Mesendoderm (in vitro differentiated cells): Measurements from ENCODE around the gene MFNG.

Experiments used
- DNase-seq: peaks from one replicate; pipeline ENCODE4 v3.0.0; 2013
- H2AK5ac ChIP-seq: 2 replicates; pipeline ENCODE4 v1.6.1; 2013; ENCODE audit warnings: low read length, inconsistent platforms
- H2BK120ac ChIP-seq: 2 replicates; pipeline ENCODE4 v1.6.1; 2013; ENCODE audit warnings: low read depth, mild to moderate bottlenecking, low read length, moderate library complexity, mixed read lengths
- H2BK15ac ChIP-seq: replicated peaks from 2 replicates; pipeline ENCODE4 v1.6.1; 2013; ENCODE audit warnings: low read depth, mild to moderate bottlenecking, moderate library complexity
- H2BK5ac ChIP-seq: 2 replicates; pipeline ENCODE4 v1.6.1; 2013; ENCODE audit warnings: low read length, inconsistent platforms
- H3K18ac ChIP-seq: 2 replicates; pipeline ENCODE4 v1.6.1; 2013; ENCODE audit warnings: mild to moderate bottlenecking, low read length, mixed read lengths
- H3K23ac ChIP-seq: one replicate; pipeline ENCODE4 v1.6.1; 2013; ENCODE audit warnings: low read length
- H3K27ac ChIP-seq: 2 replicates; pipeline ENCODE4 v1.5.1; 2013; ENCODE audit warnings: low read depth, mild to moderate bottlenecking, inconsistent platforms, low read length, moderate library complexity
- H3K27me3 ChIP-seq: 2 replicates; pipeline ENCODE4 v1.6.1; 2013; ENCODE audit warnings: low read length, control low read depth, mild to moderate bottlenecking, inconsistent platforms; ENCODE audit not compliant: insufficient read depth, poor library complexity
- H3K36me3 ChIP-seq: 2 replicates; pipeline ENCODE4 v1.6.1; 2013; ENCODE audit warnings: low read length, inconsistent platforms; ENCODE audit not compliant: control insufficient read depth, insufficient read depth
- H3K4ac ChIP-seq: one replicate; pipeline ENCODE4 v1.6.1; 2013; ENCODE audit warnings: low read depth, mild to moderate bottlenecking, low read length, moderate library complexity
- H3K4me1 ChIP-seq: 2 replicates; pipeline ENCODE4 v1.6.1; 2013; ENCODE audit warnings: low read depth, low read length, inconsistent platforms; ENCODE audit not compliant: control insufficient read depth
- H3K4me2 ChIP-seq: 2 replicates; pipeline ENCODE4 v1.6.1; 2013; ENCODE audit warnings: low read length
- H3K4me3 ChIP-seq: 2 replicates; pipeline ENCODE4 v1.5.1; 2013; ENCODE audit warnings: mild to moderate bottlenecking, low read length
- H3K56ac ChIP-seq: one replicate; pipeline ENCODE4 v1.6.1; 2013; ENCODE audit warnings: low read length
- H3K79me1 ChIP-seq: 2 replicates; pipeline ENCODE4 v1.6.1; 2013; ENCODE audit warnings: low read length, inconsistent platforms
- H3K79me2 ChIP-seq: 2 replicates; pipeline ENCODE4 v1.6.1; 2013; ENCODE audit warnings: mild to moderate bottlenecking, low read length; ENCODE audit not compliant: control insufficient read depth, insufficient read depth
- H3K9ac ChIP-seq: 2 replicates; pipeline ENCODE4 v1.6.1; 2013; ENCODE audit warnings: low read length, inconsistent platforms
- H4K5ac ChIP-seq: one replicate; pipeline ENCODE4 v1.6.1; 2013; ENCODE audit warnings: low read length
- H4K8ac ChIP-seq: one replicate; pipeline ENCODE4 v1.6.1; 2013; ENCODE audit warnings: low read depth, mild to moderate bottlenecking, control low read depth, low read length, moderate library complexity
- WGBS: extraction: QIAGEN DNeasy Blood & Tissue Kit; methylation state at CpG from one replicate; pipeline ENCODE4 v1.1.7; 2013; ENCODE audit warnings: low lambda C conversion rate, missing lambda C conversion rate; ENCODE audit not compliant: insufficient coverage; ENCODE audit errors: extremely low coverage; 5-methylcytosine and 5-hydroxymethylcytosine counted together

MFNG gene

GRCh38 chr22:37510091-37510490 lies 23.9 kb upstream of the MFNG start:
- Histone ChIP-seq H3K27ac (no peak overlapping the region), H3K4me2 (no peak overlapping the region), H3K56ac (no peak overlapping the region), H2BK15ac (no peak overlapping the region), H4K5ac (no peak overlapping the region), H3K79me1 (no peaks in the 10 kb centered on the region), H3K9ac (no peak overlapping the region), H3K4ac (no peak overlapping the region), H3K23ac (no peak overlapping the region), H2BK120ac (no peak overlapping the region), H3K4me1 (peaks cover 2% of the 10 kb centered on the region), H3K4me3 (no peak overlapping the region), H3K27me3 (no peaks in the 10 kb centered on the region), H3K36me3 (no peaks in the 10 kb centered on the region), H2AK5ac (no peak overlapping the region), H3K18ac (no peak overlapping the region), H4K8ac (no peak overlapping the region), H2BK5ac (no peak overlapping the region), H3K79me2 (no peaks in the 10 kb centered on the region)
- DNase-seq = no peak
- no CpG with 5 or more reads among the region's 10 CpGs for WGBS

DNA sequence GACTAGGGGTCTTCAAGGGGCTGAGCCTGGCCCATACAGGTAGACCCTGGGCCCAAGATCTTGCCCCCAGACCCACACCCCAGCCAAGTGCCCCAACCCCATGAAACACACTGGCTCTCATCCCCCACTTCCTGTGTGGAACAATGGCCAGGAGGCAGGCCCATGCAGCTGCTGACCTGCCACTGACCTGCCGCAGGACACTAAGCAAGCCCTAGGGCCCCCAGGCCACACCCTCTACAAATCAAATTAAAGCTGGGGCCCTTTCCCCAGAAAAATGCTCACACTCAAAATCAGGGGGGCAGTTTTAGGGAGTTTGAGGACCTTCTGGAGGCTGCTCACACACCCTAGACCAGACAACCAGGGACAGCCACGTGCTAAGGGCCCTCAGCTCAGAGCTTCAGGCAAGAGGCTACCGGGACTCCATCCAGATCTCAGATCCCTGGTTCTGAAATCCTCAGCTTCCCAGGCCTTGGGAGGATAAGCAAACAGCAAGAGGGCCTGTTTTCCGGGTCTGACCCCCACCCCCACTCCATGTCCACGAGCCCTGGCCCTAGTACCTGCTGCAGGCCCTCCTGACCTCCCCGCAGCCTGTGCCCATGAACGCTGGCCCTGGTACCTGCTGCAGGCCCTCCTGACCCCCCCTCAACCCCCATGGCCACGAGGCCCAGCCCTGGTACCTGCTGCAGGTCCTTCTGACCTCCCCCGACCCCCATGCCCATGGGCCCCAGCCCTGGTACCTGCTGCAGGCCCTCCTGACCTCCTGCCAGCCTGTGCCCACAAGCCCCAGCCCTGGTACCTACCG lies 23.1 kb upstream of the MFNG start:
- H3K4me3 ChIP-seq = no peak overlapping the region
- no peak overlapping the region for H4K8ac ChIP-seq
- H2BK15ac ChIP-seq = no peak overlapping the region
- no peaks in the 10 kb centered on the region for H3K79me1 ChIP-seq
- no peak overlapping the region for H4K5ac ChIP-seq
- peaks cover 2% of the 10 kb centered on the region for H3K4me1 ChIP-seq
- H3K4me2 ChIP-seq = no peak overlapping the region
- H3K56ac ChIP-seq = no peak overlapping the region
- no CpG with 5 or more reads among the region's 10 CpGs for WGBS
- H2BK5ac ChIP-seq = no peak overlapping the region
- H2AK5ac ChIP-seq = no peak overlapping the region
- no peak overlapping the region for H3K18ac ChIP-seq
- H3K27me3 ChIP-seq = no peaks in the 10 kb centered on the region
- H3K4ac ChIP-seq = no peak overlapping the region
- no peak for DNase-seq
- H3K23ac ChIP-seq = no peak overlapping the region
- H2BK120ac ChIP-seq = no peak overlapping the region
- H3K9ac ChIP-seq = no peak overlapping the region
- H3K27ac ChIP-seq = no peak overlapping the region
- H3K36me3 ChIP-seq = no peaks in the 10 kb centered on the region
- H3K79me2 ChIP-seq = no peaks in the 10 kb centered on the region

DNA sequence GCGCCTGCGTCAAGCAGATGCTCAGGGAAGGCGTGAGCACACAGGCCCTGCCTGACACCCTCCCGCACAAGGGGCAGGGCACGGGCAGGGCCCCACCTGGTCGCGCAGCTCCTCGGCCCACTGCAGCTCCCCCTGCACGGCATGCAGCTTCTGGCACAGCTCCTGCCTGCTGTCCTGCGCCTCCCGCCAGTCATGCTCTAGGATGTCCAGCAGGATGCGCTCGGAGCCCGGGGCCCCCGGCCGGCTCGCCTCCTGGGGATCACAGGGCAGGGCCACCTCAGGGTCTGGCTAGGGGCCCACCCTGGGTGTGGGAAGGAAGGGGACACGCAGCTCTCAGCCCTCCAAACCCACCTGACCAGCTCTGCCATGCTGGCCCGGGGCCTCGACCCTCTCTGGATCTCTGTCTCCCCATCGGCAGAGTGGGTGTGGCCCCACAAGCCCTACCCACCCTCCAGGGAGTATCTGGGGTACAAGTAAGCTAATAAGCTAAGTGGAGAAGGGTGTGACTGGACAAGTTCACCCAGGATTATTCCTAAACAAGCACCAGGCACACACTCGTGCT lies 22.3 kb upstream of the MFNG start:
- no peak overlapping the region for H3K4me3 ChIP-seq
- H2AK5ac ChIP-seq = no peak overlapping the region
- no peak for DNase-seq
- H4K8ac ChIP-seq = no peak overlapping the region
- peaks cover 2% of the 10 kb centered on the region for H3K4me1 ChIP-seq
- no peaks in the 10 kb centered on the region for H3K27me3 ChIP-seq
- no peak overlapping the region for H3K9ac ChIP-seq
- H3K18ac ChIP-seq = no peak overlapping the region
- no peak overlapping the region for H3K23ac ChIP-seq
- no peaks in the 10 kb centered on the region for H3K79me2 ChIP-seq
- H3K4ac ChIP-seq = no peak overlapping the region
- H2BK5ac ChIP-seq = no peak overlapping the region
- H3K27ac ChIP-seq = no peak overlapping the region
- no peak overlapping the region for H2BK15ac ChIP-seq
- H3K56ac ChIP-seq = no peak overlapping the region
- no peak overlapping the region for H3K4me2 ChIP-seq
- no peaks in the 10 kb centered on the region for H3K36me3 ChIP-seq
- no peaks in the 10 kb centered on the region for H3K79me1 ChIP-seq
- no peak overlapping the region for H4K5ac ChIP-seq
- no CpG with 5 or more reads among the region's 22 CpGs for WGBS
- H2BK120ac ChIP-seq = no peak overlapping the region

DNA sequence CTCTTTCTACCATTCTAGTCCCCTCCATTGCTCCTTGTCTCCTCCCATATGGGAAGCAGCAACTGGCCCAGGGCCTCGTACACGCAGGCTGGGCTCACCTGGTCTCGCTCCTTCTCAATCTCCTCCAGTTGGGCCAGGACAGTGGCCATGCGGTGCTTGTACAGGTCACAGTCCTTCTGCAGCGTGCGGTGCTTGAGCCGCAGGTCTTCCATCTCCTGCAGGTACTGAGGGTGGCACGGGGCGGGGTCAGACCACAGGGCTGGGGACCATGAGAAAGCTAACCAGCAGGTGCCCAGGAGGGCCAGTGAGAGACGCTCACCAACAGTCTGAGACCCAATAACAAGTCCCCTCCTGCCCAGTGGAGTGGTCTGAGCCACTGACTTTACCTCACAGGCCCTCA lies 21.5 kb upstream of the MFNG start:
- WGBS = no CpG with 5 or more reads among the region's 10 CpGs
- Histone ChIP-seq H3K36me3 (no peaks in the 10 kb centered on the region), H4K5ac (no peak overlapping the region), H3K18ac (no peak overlapping the region), H3K4me2 (no peak overlapping the region), H3K9ac (no peak overlapping the region), H3K79me2 (no peaks in the 10 kb centered on the region), H3K79me1 (no peaks in the 10 kb centered on the region), H3K4me3 (no peak overlapping the region), H3K4me1 (peaks cover 2% of the 10 kb centered on the region), H2BK15ac (no peak overlapping the region), H2BK120ac (no peak overlapping the region), H3K27ac (no peak overlapping the region), H4K8ac (no peak overlapping the region), H3K56ac (no peak overlapping the region), H3K27me3 (no peaks in the 10 kb centered on the region), H2BK5ac (no peak overlapping the region), H2AK5ac (no peak overlapping the region), H3K4ac (no peak overlapping the region), H3K23ac (no peak overlapping the region)
- DNase-seq = no peak

- no peaks in the 10 kb centered on the region for H3K79me2 ChIP-seq
- no peak overlapping the region for H3K4me3 ChIP-seq
- no peak overlapping the region for H3K23ac ChIP-seq
- no peaks in the 10 kb centered on the region for H3K27me3 ChIP-seq
- H3K79me1 ChIP-seq = no peaks in the 10 kb centered on the region
- H3K27ac ChIP-seq = no peak overlapping the region
- no peak overlapping the region for H2AK5ac ChIP-seq
- no peak overlapping the region for H2BK5ac ChIP-seq
- no peak overlapping the region for H3K9ac ChIP-seq
- no CpG with 5 or more reads among the region's 14 CpGs for WGBS
- no peak overlapping the region for H4K5ac ChIP-seq
- H3K56ac ChIP-seq = no peak overlapping the region
- H4K8ac ChIP-seq = no peak overlapping the region
- no peak for DNase-seq
- peaks cover 13% of the 10 kb centered on the region for H3K4me1 ChIP-seq
- no peak overlapping the region for H3K18ac ChIP-seq
- H2BK15ac ChIP-seq = no peak overlapping the region
- H2BK120ac ChIP-seq = no peak overlapping the region
- H3K4me2 ChIP-seq = no peak overlapping the region
- no peaks in the 10 kb centered on the region for H3K36me3 ChIP-seq
- no peak overlapping the region for H3K4ac ChIP-seq
Measured at GRCh38 chr22:37505989-37506388, 19.8 kb upstream of the MFNG start.

GRCh38 chr22:37505565-37505964 lies 19.4 kb upstream of the MFNG start:
- H4K5ac ChIP-seq = no peak overlapping the region
- no peak overlapping the region for H2BK120ac ChIP-seq

More at GRCh38 chr22:37505565-37505964, 19.4 kb upstream of the MFNG start:
- H3K27ac ChIP-seq = no peak overlapping the region
- H3K4ac ChIP-seq = no peak overlapping the region
- no peaks in the 10 kb centered on the region for H3K79me2 ChIP-seq
- no peak overlapping the region for H3K9ac ChIP-seq
- no peak overlapping the region for H3K23ac ChIP-seq
- H3K56ac ChIP-seq = no peak overlapping the region
- H3K18ac ChIP-seq = no peak overlapping the region
- H2BK15ac ChIP-seq = no peak overlapping the region
- H2AK5ac ChIP-seq = no peak overlapping the region
- no CpG with 5 or more reads among the region's 4 CpGs for WGBS
- H3K4me1 ChIP-seq = peaks cover 13% of the 10 kb centered on the region
- H3K4me2 ChIP-seq = no peak overlapping the region
- H3K4me3 ChIP-seq = no peak overlapping the region
- H3K27me3 ChIP-seq = no peaks in the 10 kb centered on the region
- H3K79me1 ChIP-seq = no peaks in the 10 kb centered on the region
- no peak overlapping the region for H4K8ac ChIP-seq
- H3K36me3 ChIP-seq = no peaks in the 10 kb centered on the region
- no peak for DNase-seq
- no peak overlapping the region for H2BK5ac ChIP-seq
